Lung (tissue), 12 donors: ENCODE measurements around the gene SCN5A. TPM values are rescaled to one million over a fixed set of nuclear protein-coding genes. Genes with fewer than 3 reads are reported as not detected.
A peak's percentile ranks its signal among the peaks of the same experiment; 100 is the strongest.

Experiments
- ATAC-seq: fragments of 200-7000 bp; cut with Tn5 transposase; one replicate; pipeline ENCODE4 v1.9.1; 2020; ENCODE audit warnings: moderate number of reproducible peaks; ENCODE audit not compliant: insufficient read depth, low FRiP score
- DNase-seq, 3 donors: peaks; one replicate each; pipeline ENCODE4 v3.0.0-alpha.2; 2013 to 2017
- H3K27ac ChIP-seq, 2 donors: one replicate each; pipeline ENCODE4 v1.5.1; 2013; ENCODE audit warnings: mild to moderate bottlenecking in 2 of 2, moderate library complexity in 2 of 2, control low read depth in 1 of 2, inconsistent platforms in 1 of 2, low read depth in 1 of 2, low read length in 1 of 2
- H3K27me3 ChIP-seq, 3 donors: one replicate each; pipeline ENCODE4 v1.5.1; 2013; ENCODE audit warnings: low read length in 2 of 3; ENCODE audit not compliant: control insufficient read depth in 3 of 3, insufficient read depth in 3 of 3
- H3K36me3 ChIP-seq, 4 donors: one replicate each; pipeline ENCODE4 v1.5.1; 2013; ENCODE audit warnings: low read length in 4 of 4, mild to moderate bottlenecking in 1 of 4, moderate library complexity in 1 of 4; ENCODE audit not compliant: control insufficient read depth in 4 of 4, insufficient read depth in 4 of 4
- H3K4me1 ChIP-seq, 5 donors: one replicate each; pipeline ENCODE4 v1.5.1; 2013; ENCODE audit warnings: low read length in 5 of 5, mild to moderate bottlenecking in 2 of 5, moderate library complexity in 1 of 5; ENCODE audit not compliant: control insufficient read depth in 5 of 5, insufficient read depth in 5 of 5
- H3K4me3 ChIP-seq: one replicate; pipeline ENCODE4 v1.5.1; 2013; ENCODE audit warnings: mild to moderate bottlenecking, control low read depth, moderate library complexity
- H3K9ac ChIP-seq, 2 donors: one replicate each; pipeline ENCODE4 v1.5.1; 2013; ENCODE audit warnings: low read length in 2 of 2, control low read depth in 1 of 2; ENCODE audit not compliant: insufficient read depth in 1 of 2
- H3K9me3 ChIP-seq, 4 donors: one replicate each; pipeline ENCODE4 v1.5.1; 2013; ENCODE audit warnings: low read length in 3 of 4, mild to moderate bottlenecking in 1 of 4, moderate library complexity in 1 of 4; ENCODE audit not compliant: control insufficient read depth in 4 of 4, insufficient read depth in 3 of 4
- WGBS, 2 donors: extraction: QIAGEN DNeasy Blood & Tissue Kit; methylation state at CpG; one replicate each; pipeline ENCODE4 v1.1.7; 2013; 5-methylcytosine and 5-hydroxymethylcytosine counted together
- polyA plus RNA-seq, 2 donors: library from polyadenylated mRNA; stranded (reverse); fragments of 200-250 nt; gene quantifications; one replicate each; pipeline ENCODE4 v1.2.1, GENCODE V29; 2013
- total RNA-seq, 2 donors: library from RNA; depleted of rRNA in 1 of 2; stranded (reverse); fragments of >200 nt in 1 of 2; gene quantifications; one replicate each; pipeline ENCODE4 v1.2.1, GENCODE V29; 2014 to 2021
- TF ChIP-seq, protein P1 (sequence below): IDR thresholded peaks from 2 replicates; pipeline ENCODE4 v1.5.1; 2012; ENCODE audit warnings: mild to moderate bottlenecking; ENCODE audit errors: control extremely low read depth, extremely low read depth
- donor health status: control.
- donor health status: control.
- donor health status: Bipolar disorder and iron deficiency.
- donor health status: healthy.
- donor health status: DM: yes; HTN: yes; CAD: no.

Gene SCN5A
- total and polyA plus RNA-seq, 4 donors, result 0.02 to 2.5 (median 0.37) TPM

DNA sequence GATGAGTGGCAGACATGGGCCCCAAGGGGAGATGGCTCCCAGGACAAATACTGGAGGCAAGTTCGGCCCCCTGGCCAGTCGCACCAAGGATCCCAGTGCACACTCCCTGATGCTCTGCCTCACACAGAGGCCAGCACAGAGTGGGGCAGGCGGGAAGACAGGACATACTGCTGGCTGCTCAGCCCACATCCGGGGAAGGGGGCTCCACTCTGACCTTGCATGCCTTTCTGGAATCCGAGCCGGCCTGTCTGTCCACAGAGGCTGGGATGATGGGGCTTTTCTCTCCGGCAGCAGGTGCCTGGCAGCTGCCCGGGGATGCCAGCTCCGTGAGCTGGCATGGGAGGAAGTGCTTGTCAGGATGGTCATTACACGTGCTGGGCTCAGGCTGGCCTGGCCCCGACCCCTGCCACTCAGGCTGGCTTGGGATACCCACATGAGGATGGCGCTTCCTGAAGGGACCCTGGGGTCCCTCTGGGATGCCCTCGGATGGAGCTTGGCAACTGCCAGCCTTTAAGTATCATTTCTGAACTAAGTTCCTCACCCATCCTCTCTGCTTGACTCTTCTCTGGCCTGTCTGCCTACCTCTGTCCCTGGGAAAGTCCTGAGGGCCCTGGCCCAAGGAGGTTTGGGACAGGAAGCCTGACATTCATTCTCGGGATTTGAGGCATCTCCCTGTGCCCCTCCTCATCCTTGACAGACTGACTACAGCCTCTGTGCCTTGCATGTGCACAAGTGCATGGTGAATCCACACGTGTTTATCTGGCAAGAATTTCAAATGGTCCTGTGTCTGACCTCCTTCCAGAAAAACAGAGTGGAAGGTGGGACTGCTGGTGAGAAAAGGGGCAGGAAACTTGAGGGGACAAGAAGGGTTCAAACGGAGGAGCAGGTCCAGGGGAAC lies 106.8 kb downstream of the SCN5A start:
- Histone ChIP-seq H3K27me3 (no peaks in the 10 kb centered on the region), H3K9ac (no peak overlapping the region), H3K9me3 (no peaks in the 10 kb centered on the region), H3K4me3 (no peak overlapping the region), H3K27ac (peak overlapping the region in 1 of 2 donors; percentile 89), H3K36me3 (no peaks in the 10 kb centered on the region), H3K4me1 (peaks cover 0 to 12% (median 2%) of the 10 kb centered on the region in 5 donors)
- no peak for ATAC-seq
- 65 to 76% methylated on average over 16 of the region's 16 CpGs for WGBS, 2 donors
- TF ChIP-seq, protein P1, sequence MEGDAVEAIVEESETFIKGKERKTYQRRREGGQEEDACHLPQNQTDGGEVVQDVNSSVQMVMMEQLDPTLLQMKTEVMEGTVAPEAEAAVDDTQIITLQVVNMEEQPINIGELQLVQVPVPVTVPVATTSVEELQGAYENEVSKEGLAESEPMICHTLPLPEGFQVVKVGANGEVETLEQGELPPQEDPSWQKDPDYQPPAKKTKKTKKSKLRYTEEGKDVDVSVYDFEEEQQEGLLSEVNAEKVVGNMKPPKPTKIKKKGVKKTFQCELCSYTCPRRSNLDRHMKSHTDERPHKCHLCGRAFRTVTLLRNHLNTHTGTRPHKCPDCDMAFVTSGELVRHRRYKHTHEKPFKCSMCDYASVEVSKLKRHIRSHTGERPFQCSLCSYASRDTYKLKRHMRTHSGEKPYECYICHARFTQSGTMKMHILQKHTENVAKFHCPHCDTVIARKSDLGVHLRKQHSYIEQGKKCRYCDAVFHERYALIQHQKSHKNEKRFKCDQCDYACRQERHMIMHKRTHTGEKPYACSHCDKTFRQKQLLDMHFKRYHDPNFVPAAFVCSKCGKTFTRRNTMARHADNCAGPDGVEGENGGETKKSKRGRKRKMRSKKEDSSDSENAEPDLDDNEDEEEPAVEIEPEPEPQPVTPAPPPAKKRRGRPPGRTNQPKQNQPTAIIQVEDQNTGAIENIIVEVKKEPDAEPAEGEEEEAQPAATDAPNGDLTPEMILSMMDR, result no peak
- DNase-seq, result no peak

DNA sequence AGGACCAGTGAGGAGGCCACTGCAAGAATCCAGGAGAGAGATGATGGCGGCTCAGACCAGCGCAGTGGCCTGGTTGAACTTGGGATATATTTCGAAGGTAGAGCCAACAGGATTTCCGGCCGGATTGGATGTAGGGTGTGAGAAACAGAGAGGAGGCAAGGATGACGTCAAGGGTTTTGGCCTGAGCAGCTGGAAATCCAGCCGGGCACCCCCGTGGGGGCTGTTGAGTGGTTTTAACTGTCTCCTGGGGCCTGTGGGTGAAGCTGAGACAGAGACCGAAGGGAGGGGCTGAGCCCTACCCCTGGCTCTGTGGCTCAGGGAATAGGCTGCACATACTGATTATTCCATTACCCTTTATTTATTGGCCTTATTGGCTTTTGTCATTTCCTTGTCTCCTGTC lies 107.7 kb downstream of the SCN5A start:
- Histone ChIP-seq H3K4me3 (no peak overlapping the region), H3K9ac (no peak overlapping the region), H3K9me3 (no peaks in the 10 kb centered on the region), H3K27me3 (no peaks in the 10 kb centered on the region), H3K36me3 (no peaks in the 10 kb centered on the region), H3K4me1 (peaks cover 0 to 12% (median 2%) of the 10 kb centered on the region in 5 donors), H3K27ac (peak overlapping the region in 1 of 2 donors; percentile 89)
- TF ChIP-seq, protein P1, result no peak
- DNase-seq (no peak), ATAC-seq (no peak)
- WGBS, 2 donors, result 72 to 78% methylated on average over 9 of the region's 9 CpGs

DNA sequence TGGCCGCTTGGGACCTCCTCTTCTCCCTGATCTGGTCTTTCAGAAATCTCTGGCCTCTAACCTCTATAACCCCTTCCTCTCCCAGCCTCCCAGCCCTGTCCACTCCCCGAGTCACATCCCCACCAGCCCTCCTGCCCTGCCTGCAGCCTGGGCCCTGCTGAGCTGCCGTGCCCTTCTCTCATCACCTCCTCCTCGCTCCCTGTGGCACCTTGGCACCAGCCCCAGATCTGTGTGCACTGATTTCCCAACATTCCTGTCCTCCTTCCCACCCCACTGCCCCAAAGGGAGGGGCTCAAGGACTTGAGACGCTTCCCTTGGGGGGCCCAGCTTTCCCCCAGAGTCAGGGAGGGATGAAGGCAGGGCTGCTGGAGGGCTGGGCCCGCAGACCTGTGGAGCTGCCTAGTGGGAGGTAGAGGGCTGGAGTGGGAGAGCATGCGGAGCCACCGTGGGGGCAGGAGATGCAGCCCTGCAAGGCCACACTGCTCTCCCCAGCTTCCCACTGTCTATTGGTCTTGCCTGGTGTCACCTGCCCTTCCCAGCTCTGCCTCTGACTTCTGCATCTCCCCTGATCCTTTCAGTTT lies 110.6 kb downstream of the SCN5A start:
- Histone ChIP-seq H3K27me3 (no peaks in the 10 kb centered on the region), H3K27ac (peak overlapping the region in 1 of 2 donors; percentile 75), H3K9ac (no peak overlapping the region), H3K4me1 (peaks cover 0 to 15% (median 2%) of the 10 kb centered on the region in 5 donors), H3K4me3 (no peak overlapping the region), H3K9me3 (no peaks in the 10 kb centered on the region), H3K36me3 (peaks cover 0 to 3% (median 0%) of the 10 kb centered on the region in 4 donors)
- DNase-seq, result peak in 2 of 3 donors; percentile 19 to 47
- ATAC-seq, result no peak
- TF ChIP-seq, protein P1, result no peak
- whole genome bisulfite sequencing, 2 donors, result 67 to 81% methylated on average over 8 of the region's 8 CpGs
